ENCODE results near the gene UGGT1.

UGGT1 gene

DNA sequence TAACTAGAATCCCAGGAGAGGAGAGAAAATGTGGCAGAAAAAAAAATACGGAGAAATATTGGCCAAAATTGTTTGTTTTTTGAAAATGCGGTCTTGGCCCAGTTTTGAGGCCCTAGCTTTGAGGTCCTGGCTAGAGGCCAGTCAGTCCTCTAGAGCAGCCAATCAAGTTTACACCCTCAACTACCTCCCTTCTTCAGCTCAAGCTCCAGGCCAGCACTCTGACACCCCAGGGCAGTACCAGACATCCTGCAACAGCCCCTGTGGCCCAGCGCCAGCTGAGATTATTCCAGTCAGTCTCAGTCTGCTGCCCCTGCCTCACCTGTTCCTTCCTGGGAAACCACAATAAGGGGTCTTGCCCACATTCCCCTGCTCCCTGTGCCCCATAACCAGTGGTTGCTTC is 107.7 kb downstream of the UGGT1 start:
- no peaks in the 10 kb centered on the region for H3K9me3 ChIP-seq (ENCODE audit: insufficient read depth, low read length, severe bottlenecking)
- peaks cover 19% of the 10 kb centered on the region for H3K4me1 ChIP-seq (ENCODE audit: insufficient read depth, low read length)
- DNase-seq (no peak), ATAC-seq (ENCODE audit: insufficient read depth, low read depth) (no peak; the same call in 2 of the 3 replicates)
- H3K79me2 ChIP-seq (ENCODE audit: insufficient read depth, low read length), result no peaks in the 10 kb centered on the region
- no peak overlapping the region for H3K4me2 ChIP-seq (ENCODE audit: insufficient read depth, low read length)
- no peak overlapping the region for H3K27ac ChIP-seq (ENCODE audit: low read length)
- H3K4me3 ChIP-seq (ENCODE audit: low read depth in 1 of 2, low read length in 2 of 2), result no peak overlapping the region
- no peaks in the 10 kb centered on the region for H4K20me1 ChIP-seq (ENCODE audit: insufficient read depth, low read length)
- no peak overlapping the region for H3K9ac ChIP-seq (ENCODE audit: low read depth, low read length)
- H3K27me3 ChIP-seq (ENCODE audit: insufficient read depth, low read length, poor library complexity), result no peaks in the 10 kb centered on the region
- TF ChIP-seq, protein P1, sequence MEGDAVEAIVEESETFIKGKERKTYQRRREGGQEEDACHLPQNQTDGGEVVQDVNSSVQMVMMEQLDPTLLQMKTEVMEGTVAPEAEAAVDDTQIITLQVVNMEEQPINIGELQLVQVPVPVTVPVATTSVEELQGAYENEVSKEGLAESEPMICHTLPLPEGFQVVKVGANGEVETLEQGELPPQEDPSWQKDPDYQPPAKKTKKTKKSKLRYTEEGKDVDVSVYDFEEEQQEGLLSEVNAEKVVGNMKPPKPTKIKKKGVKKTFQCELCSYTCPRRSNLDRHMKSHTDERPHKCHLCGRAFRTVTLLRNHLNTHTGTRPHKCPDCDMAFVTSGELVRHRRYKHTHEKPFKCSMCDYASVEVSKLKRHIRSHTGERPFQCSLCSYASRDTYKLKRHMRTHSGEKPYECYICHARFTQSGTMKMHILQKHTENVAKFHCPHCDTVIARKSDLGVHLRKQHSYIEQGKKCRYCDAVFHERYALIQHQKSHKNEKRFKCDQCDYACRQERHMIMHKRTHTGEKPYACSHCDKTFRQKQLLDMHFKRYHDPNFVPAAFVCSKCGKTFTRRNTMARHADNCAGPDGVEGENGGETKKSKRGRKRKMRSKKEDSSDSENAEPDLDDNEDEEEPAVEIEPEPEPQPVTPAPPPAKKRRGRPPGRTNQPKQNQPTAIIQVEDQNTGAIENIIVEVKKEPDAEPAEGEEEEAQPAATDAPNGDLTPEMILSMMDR (IDR thresholded peaks at IDR 0.05; ENCODE audit: borderline replicate concordance, extremely low read depth, low read length, poor library complexity, severe bottlenecking), result no peak
- no peak for TF ChIP-seq EZH2 (IDR thresholded peaks at IDR 0.05; ENCODE audit: borderline replicate concordance, low read depth, low read length, severe bottlenecking)
- H3K36me3 ChIP-seq (ENCODE audit: insufficient read depth, low read length), result peaks cover 7% of the 10 kb centered on the region; the same call in 1 of the 2 replicates
- H2AFZ ChIP-seq (ENCODE audit: low read depth, low read length), result no peak overlapping the region

DNA sequence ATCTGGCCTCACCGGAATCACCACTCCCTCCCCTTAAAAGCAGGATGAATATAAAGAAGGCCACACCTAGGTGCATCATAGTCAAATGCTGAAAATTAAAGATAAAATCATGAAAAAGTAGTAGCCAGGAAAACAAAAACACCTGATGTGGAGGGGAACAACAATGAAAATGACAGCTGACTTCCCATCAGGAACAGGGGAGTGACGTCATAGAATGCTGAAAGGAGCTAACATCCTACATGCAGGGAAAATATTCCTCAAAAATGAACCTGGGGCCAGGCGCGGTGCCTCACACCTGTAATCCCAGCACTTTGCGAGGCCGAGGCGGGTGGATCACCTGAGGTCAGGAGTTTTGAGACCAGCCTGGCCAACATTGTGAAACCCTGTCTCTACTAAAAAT is 108.1 kb downstream of the UGGT1 start:
- H3K27ac ChIP-seq (ENCODE audit: low read length), result no peak overlapping the region
- peaks cover 19% of the 10 kb centered on the region for H3K4me1 ChIP-seq (ENCODE audit: insufficient read depth, low read length)
- no peak overlapping the region for H3K9ac ChIP-seq (ENCODE audit: low read depth, low read length)
- ATAC-seq (ENCODE audit: insufficient read depth, low read depth), result no peak
- DNase-seq, result no peak
- H3K36me3 ChIP-seq (ENCODE audit: insufficient read depth, low read length), result peaks cover 5% of the 10 kb centered on the region; the same call in 1 of the 2 replicates
- H3K4me3 ChIP-seq (ENCODE audit: low read depth in 1 of 2, low read length in 2 of 2), result no peak overlapping the region
- H3K4me2 ChIP-seq (ENCODE audit: insufficient read depth, low read length), result no peak overlapping the region
- H2AFZ ChIP-seq (ENCODE audit: low read depth, low read length), result no peak overlapping the region
- no peaks in the 10 kb centered on the region for H3K79me2 ChIP-seq (ENCODE audit: insufficient read depth, low read length)
- no peaks in the 10 kb centered on the region for H4K20me1 ChIP-seq (ENCODE audit: insufficient read depth, low read length)
- H3K27me3 ChIP-seq (ENCODE audit: insufficient read depth, low read length, poor library complexity), result no peaks in the 10 kb centered on the region
- H3K9me3 ChIP-seq (ENCODE audit: insufficient read depth, low read length, severe bottlenecking), result no peaks in the 10 kb centered on the region
- TF ChIP-seq, protein P1 (IDR thresholded peaks at IDR 0.05; ENCODE audit: borderline replicate concordance, extremely low read depth, low read length, poor library complexity, severe bottlenecking), result no peak
- TF ChIP-seq EZH2 (IDR thresholded peaks at IDR 0.05; ENCODE audit: borderline replicate concordance, low read depth, low read length, severe bottlenecking), result no peak

DNA sequence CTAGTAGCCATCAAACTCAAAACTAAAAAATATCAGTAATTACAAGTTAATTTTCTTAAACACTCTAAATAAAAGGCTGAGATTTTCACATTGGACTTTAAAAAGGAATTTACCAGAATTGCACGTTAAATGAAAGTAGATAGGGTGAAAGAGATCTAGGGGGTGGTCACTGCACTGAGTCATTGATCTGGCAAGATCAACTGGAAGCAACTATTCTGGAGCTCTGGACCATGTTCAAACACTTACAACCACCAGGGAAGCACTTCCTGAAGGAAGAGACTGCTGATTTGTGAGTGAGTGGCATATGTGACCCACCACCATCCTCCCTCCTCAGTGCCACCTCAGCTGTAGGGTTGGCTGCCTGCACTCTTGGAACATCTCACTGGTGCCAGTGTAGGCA is 111.8 kb downstream of the UGGT1 start:
- Histone ChIP-seq H3K36me3 (ENCODE audit: insufficient read depth, low read length) (no peaks in the 10 kb centered on the region), H4K20me1 (ENCODE audit: insufficient read depth, low read length) (no peaks in the 10 kb centered on the region), H2AFZ (ENCODE audit: low read depth, low read length) (no peak overlapping the region), H3K4me3 (ENCODE audit: low read depth in 1 of 2, low read length in 2 of 2) (no peak overlapping the region), H3K27ac (ENCODE audit: low read length) (no peak overlapping the region), H3K4me2 (ENCODE audit: insufficient read depth, low read length) (no peak overlapping the region), H3K9ac (ENCODE audit: low read depth, low read length) (no peak overlapping the region), H3K9me3 (ENCODE audit: insufficient read depth, low read length, severe bottlenecking) (peaks cover 3% of the 10 kb centered on the region), H3K4me1 (ENCODE audit: insufficient read depth, low read length) (no peaks in the 10 kb centered on the region), H3K27me3 (ENCODE audit: insufficient read depth, low read length, poor library complexity) (no peaks in the 10 kb centered on the region), H3K79me2 (ENCODE audit: insufficient read depth, low read length) (no peaks in the 10 kb centered on the region)
- DNase-seq (no peak), ATAC-seq (ENCODE audit: insufficient read depth, low read depth) (no peak)
- TF ChIP-seq EZH2 (IDR thresholded peaks at IDR 0.05; ENCODE audit: borderline replicate concordance, low read depth, low read length, severe bottlenecking), result no peak
- TF ChIP-seq, protein P1 (IDR thresholded peaks at IDR 0.05; ENCODE audit: borderline replicate concordance, extremely low read depth, low read length, poor library complexity, severe bottlenecking), result no peak

DNA sequence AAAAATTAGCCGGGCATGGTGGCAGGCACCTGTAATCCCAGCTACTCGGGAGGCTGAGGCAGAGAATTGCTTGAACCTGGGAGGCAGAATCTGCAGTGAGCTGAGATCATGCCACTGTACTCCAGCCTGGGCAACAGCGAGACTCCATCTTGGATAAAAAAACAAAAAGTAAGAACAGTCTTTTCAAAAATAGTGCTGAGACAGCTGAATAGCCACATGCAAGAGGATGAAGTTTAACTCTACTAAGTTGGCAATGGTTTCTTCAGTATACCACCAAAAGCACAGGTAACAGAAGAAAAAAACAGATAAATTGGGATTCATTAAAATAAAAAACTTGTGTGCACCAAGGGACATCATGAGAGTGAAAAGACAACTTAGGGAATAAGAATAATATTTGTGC is 115.2 kb downstream of the UGGT1 start:
- Histone ChIP-seq H3K4me3 (ENCODE audit: low read depth in 1 of 2, low read length in 2 of 2) (no peak overlapping the region), H3K4me2 (ENCODE audit: insufficient read depth, low read length) (no peak overlapping the region)
- no peak for DNase-seq

More for the DNA sequence above, 115.2 kb downstream of the UGGT1 start:
- Histone ChIP-seq H3K9me3 (ENCODE audit: insufficient read depth, low read length, severe bottlenecking) (peaks cover 8% of the 10 kb centered on the region), H3K27ac (ENCODE audit: low read length) (no peak overlapping the region), H3K9ac (ENCODE audit: low read depth, low read length) (no peak overlapping the region), H3K36me3 (ENCODE audit: insufficient read depth, low read length) (no peaks in the 10 kb centered on the region), H3K79me2 (ENCODE audit: insufficient read depth, low read length) (no peaks in the 10 kb centered on the region), H3K4me1 (ENCODE audit: insufficient read depth, low read length) (no peaks in the 10 kb centered on the region), H3K27me3 (ENCODE audit: insufficient read depth, low read length, poor library complexity) (no peaks in the 10 kb centered on the region), H2AFZ (ENCODE audit: low read depth, low read length) (no peak overlapping the region), H4K20me1 (ENCODE audit: insufficient read depth, low read length) (no peaks in the 10 kb centered on the region)
- TF ChIP-seq EZH2 (IDR thresholded peaks at IDR 0.05; ENCODE audit: borderline replicate concordance, low read depth, low read length, severe bottlenecking), result no peak
- TF ChIP-seq, protein P1 (IDR thresholded peaks at IDR 0.05; ENCODE audit: borderline replicate concordance, extremely low read depth, low read length, poor library complexity, severe bottlenecking), result no peak
- ATAC-seq (ENCODE audit: insufficient read depth, low read depth), result no peak
